Measurements from ENCODE around the gene TEAD2. TPM values are rescaled to one million over a fixed set of nuclear protein-coding genes. Genes with fewer than 3 reads are reported as not detected.
"Not testable (repeated sequence)": the region's sequence is repeated elsewhere in the genome, so short reads cannot be mapped to it uniquely, and the experiment has no call there.

The TEAD2 gene
- total and polyA plus RNA-seq, 9 donors = 27.8 to 63.1 (median 41.6) TPM

GRCh38 chr19:49328741-49329140 lies 33.5 kb downstream of the TEAD2 start:
- H3K4me1 ChIP-seq (ENCODE audit: insufficient read depth) = no peaks in the 10 kb centered on the region
- 93 to 100% (median 96%) methylated on average over 2 of the region's 2 CpGs for WGBS, 3 donors
- DNase-seq = no peak
- no peaks in the 10 kb centered on the region for H3K36me3 ChIP-seq
- H3K27ac ChIP-seq = no peak overlapping the region
- H3K4me3 ChIP-seq = no peak overlapping the region
- intact Hi-C loops (cut with DNase I) = no loop called here
- TF ChIP-seq POLR2A (IDR thresholded peaks at IDR 0.05) = no peak
- no peak for TF ChIP-seq CTCF (IDR thresholded peaks at IDR 0.05)
- TF ChIP-seq EP300 (IDR thresholded peaks at IDR 0.05) = no peak
- no peaks in the 10 kb centered on the region for H3K9me3 ChIP-seq
- no peaks in the 10 kb centered on the region for H3K27me3 ChIP-seq

DNA sequence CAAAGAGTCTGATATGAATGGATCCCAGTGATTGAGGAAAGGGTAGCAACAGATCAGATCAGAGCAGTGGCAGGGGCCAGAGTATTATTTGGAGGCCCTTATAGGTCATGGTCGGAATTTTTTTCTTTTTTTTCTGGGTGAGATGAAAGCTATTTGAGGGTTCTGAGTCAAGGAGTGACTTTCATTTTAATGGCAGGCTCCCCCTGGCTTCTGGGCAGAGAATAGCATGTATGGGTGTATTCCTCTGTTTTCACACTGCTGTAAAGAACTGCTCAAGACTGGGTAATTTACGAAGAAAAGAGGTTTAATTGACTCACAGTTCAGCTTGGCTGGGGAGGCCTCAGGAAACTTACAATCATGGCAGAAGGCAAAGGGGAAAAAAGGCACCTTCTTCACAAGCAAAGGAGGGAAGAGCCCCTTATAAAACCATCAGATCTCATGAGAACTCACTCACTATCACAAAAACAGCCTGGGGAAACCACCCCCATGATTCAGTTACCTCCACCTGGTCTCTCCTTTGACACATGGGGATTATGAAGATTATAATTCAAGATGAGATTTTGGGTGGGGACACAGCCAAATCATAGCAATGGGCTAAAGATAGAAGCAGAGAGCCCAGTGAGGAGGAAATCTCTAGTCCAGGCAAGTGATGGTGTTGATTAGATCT lies 34.2 kb downstream of the TEAD2 start:
- 77 to 88% (median 83%) methylated on average over 2 of the region's 2 CpGs for WGBS, 3 donors
- DNase-seq = no peak

GRCh38 chr19:49326165-49326704 lies 36.0 kb downstream of the TEAD2 start:
- TF ChIP-seq EP300 (IDR thresholded peaks at IDR 0.05) (no peak), POLR2A (IDR thresholded peaks at IDR 0.05) (no peak), CTCF (IDR thresholded peaks at IDR 0.05) (no peak)
- Histone ChIP-seq H3K27me3 (no peaks in the 10 kb centered on the region), H3K4me1 (ENCODE audit: insufficient read depth) (no peaks in the 10 kb centered on the region), H3K4me3 (no peak overlapping the region), H3K27ac (no peak overlapping the region), H3K36me3 (no peaks in the 10 kb centered on the region), H3K9me3 (no peaks in the 10 kb centered on the region)
- WGBS, 3 donors = 36 to 79% (median 44%) methylated on average over 3 of the region's 3 CpGs
- intact Hi-C loops (cut with DNase I) = no loop called here
- DNase-seq = no peak

More for the DNA sequence above, 34.2 kb downstream of the TEAD2 start:
- Histone ChIP-seq H3K9me3 (no peaks in the 10 kb centered on the region), H3K4me1 (ENCODE audit: insufficient read depth) (no peaks in the 10 kb centered on the region), H3K27me3 (no peaks in the 10 kb centered on the region), H3K36me3 (no peaks in the 10 kb centered on the region), H3K27ac (no peak overlapping the region), H3K4me3 (no peak overlapping the region)
- no peak for TF ChIP-seq CTCF (IDR thresholded peaks at IDR 0.05)
- no peak for TF ChIP-seq EP300 (IDR thresholded peaks at IDR 0.05)
- TF ChIP-seq POLR2A (IDR thresholded peaks at IDR 0.05) = no peak
- intact Hi-C loops (cut with DNase I) = no loop called here

DNA sequence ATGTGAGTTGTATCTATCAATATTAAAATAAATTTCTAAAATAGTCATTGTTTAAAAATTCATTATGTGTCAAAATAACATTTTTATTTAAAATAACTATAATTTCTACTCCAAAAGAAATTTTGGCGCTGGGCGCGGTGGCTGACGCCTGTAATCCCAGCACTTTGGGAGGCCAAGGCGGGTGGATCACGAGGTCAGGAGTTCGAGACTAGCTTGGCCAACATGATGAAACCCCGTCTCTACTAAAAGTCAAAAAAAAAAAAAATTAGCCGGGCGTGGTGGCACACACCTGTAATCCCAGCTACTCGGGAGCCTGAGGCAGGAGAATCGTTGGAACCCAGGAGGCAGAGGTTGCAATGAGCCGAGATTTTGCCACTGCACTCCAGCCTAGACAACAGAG lies 36.5 kb downstream of the TEAD2 start:
- H3K36me3 ChIP-seq; intact Hi-C loops (cut with DNase I); H3K4me1 ChIP-seq (ENCODE audit: insufficient read depth); H3K27me3 ChIP-seq; H3K9me3 ChIP-seq; H3K4me3 ChIP-seq; H3K27ac ChIP-seq; DNase-seq: not testable (repeated sequence)
- WGBS, 3 donors = 87 to 93% (median 90%) methylated on average over 13 of the region's 13 CpGs

- intact Hi-C loops (cut with DNase I) = no loop called here
- Histone ChIP-seq H3K27ac (no peak within 1 kb of the TSS), H3K9me3 (no peaks in the 10 kb centered on the region), H3K4me1 (ENCODE audit: insufficient read depth) (no peaks in the 10 kb centered on the region), H3K27me3 (no peaks in the 10 kb centered on the region), H3K4me3 (no peak within 1 kb of the TSS), H3K36me3 (no peaks in the 10 kb centered on the region)
- TF ChIP-seq CTCF (IDR thresholded peaks at IDR 0.05) = no peak
- TF ChIP-seq EP300 (IDR thresholded peaks at IDR 0.05) = no peak
- no peak for TF ChIP-seq POLR2A (IDR thresholded peaks at IDR 0.05)
- WGBS, 3 donors = 93 to 94% (median 94%) methylated on average over 38 of the region's 38 CpGs
- no peak for DNase-seq
Measured at GRCh38 chr19:49324801-49325576, 37.2 kb downstream of the TEAD2 start, which contains the start of gene SLC6A16. TSS of gene SLC6A16 (minus strand) at chr19:49325191. CDS start at chr19:49311347, 13,844 bp downstream.

All from ovary (tissue), 9 donors.